ENCODE data around the gene PHOX2B.

Gene PHOX2B

GRCh38 chr4:41722181-41722580 is 26.3 kb downstream of the PHOX2B start:
- Mint-ChIP-seq H3K4me1 (no peaks in the 10 kb centered on the region), H3K9me3 (peaks cover 11% of the 10 kb centered on the region), H3K36me3 (ENCODE audit: low read depth) (peaks cover 4% of the 10 kb centered on the region), H3K4me3 (no peak overlapping the region), H3K27me3 (ENCODE audit: low read depth) (peaks cover 40% of the 10 kb centered on the region), H3K27ac (no peak overlapping the region)
- no peak for TF ChIP-seq CTCF (IDR thresholded peaks at IDR 0.05; ENCODE audit: unreplicated experiment in 3 of 3)

GRCh38 chr4:41719417-41719816 is 29.1 kb downstream of the PHOX2B start:
- H3K27me3 Mint-ChIP-seq (ENCODE audit: low read depth), result peaks cover 48% of the 10 kb centered on the region
- H3K4me1 Mint-ChIP-seq, result no peaks in the 10 kb centered on the region
- no peak for TF ChIP-seq CTCF (IDR thresholded peaks at IDR 0.05; ENCODE audit: unreplicated experiment in 3 of 3)
- H3K27ac Mint-ChIP-seq, result no peak overlapping the region
- no peaks in the 10 kb centered on the region for H3K36me3 Mint-ChIP-seq (ENCODE audit: low read depth)
- H3K4me3 Mint-ChIP-seq, result no peak overlapping the region
- no peaks in the 10 kb centered on the region for H3K9me3 Mint-ChIP-seq

- Mint-ChIP-seq H3K9me3 (no peaks in the 10 kb centered on the region), H3K36me3 (ENCODE audit: low read depth) (no peaks in the 10 kb centered on the region), H3K4me3 (no peak overlapping the region), H3K27me3 (ENCODE audit: low read depth) (peaks cover 51% of the 10 kb centered on the region), H3K4me1 (no peaks in the 10 kb centered on the region), H3K27ac (no peak overlapping the region)
- TF ChIP-seq CTCF (IDR thresholded peaks at IDR 0.05; ENCODE audit: unreplicated experiment in 3 of 3), result no peak
Observed at GRCh38 chr4:41718907-41719306, 29.6 kb downstream of the PHOX2B start.

- Mint-ChIP-seq H3K9me3 (no peaks in the 10 kb centered on the region), H3K36me3 (ENCODE audit: low read depth) (no peaks in the 10 kb centered on the region), H3K27ac (no peak overlapping the region), H3K27me3 (ENCODE audit: low read depth) (peaks cover 39% of the 10 kb centered on the region), H3K4me3 (no peak overlapping the region), H3K4me1 (no peaks in the 10 kb centered on the region)
- TF ChIP-seq CTCF (IDR thresholded peaks at IDR 0.05; ENCODE audit: unreplicated experiment in 3 of 3), result no peak
Observed at GRCh38 chr4:41715155-41715554, 33.4 kb downstream of the PHOX2B start.

- Mint-ChIP-seq H3K9me3 (no peaks in the 10 kb centered on the region), H3K4me1 (no peaks in the 10 kb centered on the region), H3K4me3 (no peak overlapping the region), H3K36me3 (ENCODE audit: low read depth) (no peaks in the 10 kb centered on the region), H3K27ac (no peak overlapping the region), H3K27me3 (ENCODE audit: low read depth) (peaks cover 33% of the 10 kb centered on the region)
- no peak for TF ChIP-seq CTCF (IDR thresholded peaks at IDR 0.05; ENCODE audit: unreplicated experiment in 3 of 3)
Observed at GRCh38 chr4:41714364-41715000, 34.0 kb downstream of the PHOX2B start.

GRCh38 chr4:41713768-41714167 is 34.8 kb downstream of the PHOX2B start:
- Mint-ChIP-seq H3K27ac (no peak overlapping the region), H3K36me3 (ENCODE audit: low read depth) (no peaks in the 10 kb centered on the region), H3K4me3 (no peak overlapping the region), H3K9me3 (no peaks in the 10 kb centered on the region), H3K27me3 (ENCODE audit: low read depth) (peaks cover 31% of the 10 kb centered on the region), H3K4me1 (no peaks in the 10 kb centered on the region)
- no peak for TF ChIP-seq CTCF (IDR thresholded peaks at IDR 0.05; ENCODE audit: unreplicated experiment in 3 of 3)
